HG03095 (cell line): ENCODE results near the gene PHOX2B.
"Not testable (repeated sequence)": the region's sequence is repeated elsewhere in the genome, so short reads cannot be mapped to it uniquely, and the experiment has no call there.

Source experiments
- ATAC-seq: cut with Tn5 transposase; IDR thresholded peaks from one replicate; pipeline ENCODE4 v1.9.1; 2021; ENCODE audit warnings: moderate library complexity; ENCODE audit not compliant: unreplicated experiment

The PHOX2B gene

DNA sequence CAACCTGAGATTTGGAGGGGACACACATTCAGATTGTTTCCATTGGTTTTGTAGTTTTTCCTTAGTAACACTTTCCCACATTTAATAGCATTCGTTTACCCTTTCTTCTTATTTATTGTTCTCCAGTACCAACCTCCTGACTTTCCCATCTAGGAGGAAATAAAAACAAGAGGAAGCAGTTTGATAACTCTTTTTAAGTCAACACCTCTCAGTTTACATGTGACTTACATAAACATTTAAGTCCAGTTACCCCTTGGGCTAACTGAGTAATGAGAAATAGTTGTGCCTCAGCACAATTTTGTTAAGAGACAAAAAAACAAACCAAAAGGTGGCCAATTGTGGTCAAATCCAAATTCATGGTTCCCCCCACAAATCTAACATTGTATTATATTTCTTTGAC is 34.8 kb downstream of the PHOX2B start:
- ATAC-seq, result no peak

DNA sequence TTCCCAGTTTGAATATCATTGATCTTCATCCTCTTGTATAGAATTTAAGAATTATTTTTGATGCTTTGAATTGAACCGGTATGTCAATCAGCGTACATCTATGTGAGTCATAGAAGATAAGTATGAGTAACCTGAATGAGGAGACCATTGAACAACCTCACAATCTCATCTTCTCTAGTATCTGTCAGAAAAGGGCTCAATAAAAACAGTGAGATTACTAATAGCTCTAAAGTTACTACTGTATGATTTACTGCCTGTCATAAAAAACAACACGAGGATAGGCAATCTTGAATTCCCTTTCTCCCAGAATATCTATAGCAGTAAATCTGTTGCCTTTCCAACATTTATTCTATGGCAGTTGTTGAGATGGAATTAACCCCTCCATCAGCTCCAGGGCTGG is 36.1 kb downstream of the PHOX2B start:
- no peak for ATAC-seq

DNA sequence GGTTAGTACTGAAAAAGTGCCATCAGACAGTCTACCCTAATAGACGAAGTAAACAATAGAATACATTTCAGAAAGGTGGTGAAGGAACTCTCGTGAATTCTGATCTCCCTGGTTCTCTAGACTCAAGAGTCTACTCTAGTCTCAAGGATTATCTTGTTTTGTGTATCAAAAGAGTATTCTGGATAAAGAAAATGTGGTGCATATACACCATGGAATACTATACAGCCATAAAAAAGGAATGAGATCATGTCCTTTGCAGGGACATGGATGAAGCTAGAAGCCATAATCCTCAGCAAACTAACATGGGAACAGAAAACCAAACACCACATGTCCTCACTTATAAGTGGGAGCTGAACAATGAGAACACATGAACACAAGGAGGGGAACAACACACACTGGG is 36.9 kb downstream of the PHOX2B start:
- not testable (repeated sequence) for ATAC-seq

DNA sequence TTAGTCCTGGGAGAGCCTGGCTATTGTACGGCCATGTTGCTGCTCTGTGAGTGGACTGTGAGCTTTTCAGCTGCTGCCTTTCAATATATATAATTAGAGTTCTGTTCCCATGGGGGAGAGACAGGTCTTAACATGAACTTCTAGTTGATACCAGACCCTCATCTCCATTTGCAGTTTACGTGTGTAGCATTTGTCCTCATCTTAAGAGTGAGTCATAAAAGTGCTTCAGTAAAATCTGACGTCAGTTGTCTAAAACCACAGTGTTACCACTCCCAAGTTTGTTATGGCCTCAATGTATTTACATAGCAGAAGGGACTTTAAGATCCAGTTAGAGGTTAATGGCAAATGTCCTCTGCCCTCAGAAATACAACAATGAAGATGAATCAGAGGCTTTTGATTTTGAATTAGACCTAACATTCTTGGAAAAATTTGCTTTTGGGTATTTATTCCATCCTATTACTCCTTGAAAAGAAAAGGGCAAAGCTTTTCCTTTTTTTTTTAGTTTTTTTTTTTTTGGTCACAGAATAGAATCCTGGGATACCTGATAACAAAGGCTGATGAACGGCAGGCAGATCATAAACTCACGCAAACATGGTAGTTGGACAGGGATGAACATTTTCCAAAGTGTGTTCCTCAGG is 38.6 kb downstream of the PHOX2B start:
- no peak for ATAC-seq

DNA sequence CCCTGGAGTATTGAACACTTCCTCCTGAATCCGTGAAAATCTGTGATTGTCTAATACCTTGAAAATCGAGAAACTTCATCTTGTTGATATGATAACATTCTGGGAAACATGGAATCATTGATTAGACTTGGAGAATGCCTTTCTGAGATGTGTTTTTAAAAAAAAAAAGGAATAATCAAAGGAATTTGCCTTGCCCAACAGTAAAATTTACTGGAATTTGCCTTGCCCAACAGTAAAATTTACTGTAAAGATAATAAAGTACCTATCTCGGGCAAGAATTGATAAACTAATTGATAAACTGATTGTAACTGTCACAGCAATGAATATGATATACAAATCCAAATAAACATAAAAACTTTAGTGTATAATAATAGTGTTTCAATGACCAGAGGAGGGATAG is 44.7 kb downstream of the PHOX2B start:
- ATAC-seq, result no peak

DNA sequence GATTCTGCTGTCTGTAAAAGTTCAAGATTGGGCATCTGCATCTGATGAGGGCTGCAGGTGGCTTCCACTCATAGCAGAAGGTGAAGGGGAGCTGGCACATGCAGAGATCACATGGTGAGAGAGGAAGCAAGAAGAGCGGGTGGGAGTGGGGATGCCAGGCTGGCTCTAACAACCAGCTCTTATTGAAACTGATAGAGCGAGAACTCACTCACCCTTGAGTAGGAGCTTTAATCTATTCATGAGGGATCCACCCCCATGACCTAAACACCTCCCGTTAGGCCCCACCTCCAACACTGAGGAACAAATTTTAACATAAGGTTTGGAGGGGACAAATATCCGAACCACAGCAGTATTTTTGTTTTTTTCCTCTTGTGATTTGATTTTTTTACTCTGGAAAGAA is 45.8 kb downstream of the PHOX2B start:
- ATAC-seq, result no peak

DNA sequence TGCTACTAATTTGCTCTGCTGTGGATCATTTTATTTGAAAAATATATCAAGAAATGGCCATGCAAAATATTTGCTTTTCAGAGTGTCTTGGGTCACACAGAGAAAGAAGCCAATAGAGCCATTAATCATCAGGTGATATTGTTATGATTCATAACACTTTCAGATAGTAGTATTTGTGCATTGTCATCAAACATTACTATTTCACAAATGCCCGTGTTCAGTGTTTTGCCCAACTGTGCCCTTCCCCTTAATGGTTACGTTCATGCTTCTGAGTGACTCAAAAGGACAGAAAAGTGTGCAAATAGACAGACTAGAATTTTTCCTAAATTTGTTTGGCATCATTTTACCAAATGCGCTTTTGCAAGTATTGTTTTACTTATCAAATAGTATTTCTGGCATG is 46.5 kb downstream of the PHOX2B start:
- ATAC-seq, result no peak

DNA sequence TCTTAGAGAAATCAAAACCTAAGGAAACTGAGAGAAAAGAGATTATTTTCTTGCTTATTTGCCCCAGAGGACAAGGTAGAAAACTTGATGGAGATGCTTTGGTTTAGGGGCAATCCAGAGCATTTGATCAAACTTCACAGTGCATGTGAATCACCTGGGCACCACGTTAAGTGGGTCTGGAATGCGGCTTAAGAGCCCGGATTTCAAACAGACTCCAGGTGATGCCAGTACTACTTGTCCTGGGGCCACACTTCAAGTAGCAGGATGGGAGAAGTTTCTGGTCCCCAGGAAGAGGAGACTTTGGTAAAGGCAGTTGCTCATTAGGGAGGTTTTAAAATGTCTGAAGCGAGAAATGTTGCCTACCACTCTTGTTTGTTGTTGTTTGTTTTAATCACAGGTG is 51.8 kb downstream of the PHOX2B start:
- no peak for ATAC-seq

DNA sequence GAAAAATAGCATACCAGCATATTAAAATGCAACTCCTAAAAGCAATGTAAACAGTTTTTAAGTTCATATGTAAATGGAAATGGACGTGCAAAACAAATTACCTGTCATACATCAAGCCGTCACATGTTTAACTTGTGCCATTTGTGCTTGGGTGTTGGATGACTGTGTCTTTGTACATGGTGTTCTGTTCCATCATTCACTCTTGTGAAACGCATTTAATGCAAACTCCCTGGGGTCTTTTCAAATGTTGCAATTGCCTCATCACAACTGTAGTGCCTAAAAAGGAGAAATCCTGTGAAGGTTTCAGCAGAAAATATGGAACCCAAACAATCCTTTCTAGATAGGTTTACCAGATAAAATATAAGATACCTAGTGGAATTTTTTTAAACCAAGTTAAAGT is 52.4 kb downstream of the PHOX2B start:
- ATAC-seq, result no peak
